H1 (cell line): ENCODE results near the gene AMHR2. TPM values are rescaled to one million over a fixed set of nuclear protein-coding genes. Genes with fewer than 3 reads are reported as not detected.

Experiments used
- CTCF ChIA-PET: fragments of 300-600 bp; sonication (Branson Sonifier 250); formaldehyde crosslinking; loops from one replicate; lab custom pipeline; 2021; ENCODE audit not compliant: partially characterized antibody; lab: Charles Lee
- POLR2A ChIA-PET: fragments of 300-600 bp; sonication (Branson Sonifier 250); formaldehyde crosslinking; loops from one replicate; lab custom pipeline; 2021; ENCODE audit warnings: inconsistent platforms; ENCODE audit not compliant: partially characterized antibody; lab: Charles Lee
- DNase-seq, 2 experiments: peaks; one replicate each; pipeline versions ENCODE4 v3.0.0 to v3.0.0-alpha.2; 2010 to 2022; ENCODE audit warnings: low spot score in 2 of 2, low read depth in 1 of 2, mixed read lengths in 1 of 2
- FAIRE-seq: peaks from 2 replicates; lab custom pipeline; 2011; peaks lifted over from hg19 to GRCh38; lab: Jason Lieb, UNC
- H2AFZ ChIP-seq: 2 replicates; pipeline ENCODE4 v1.8.1; 2012; ENCODE audit warnings: low read length, inconsistent platforms
- H2AK5ac ChIP-seq: 2 replicates; pipeline ENCODE4 v1.6.1; 2013; ENCODE audit warnings: low read depth, low read length
- H2BK120ac ChIP-seq: replicated peaks from 2 replicates; pipeline ENCODE3; 2013; ENCODE audit warnings: low read depth, low read length, inconsistent platforms
- H2BK12ac ChIP-seq: 2 replicates; pipeline ENCODE4 v1.6.1; 2013; ENCODE audit warnings: low read depth, low read length
- H2BK15ac ChIP-seq: 2 replicates; pipeline ENCODE4 v1.6.1; 2013; ENCODE audit warnings: low read length
- H2BK20ac ChIP-seq: 2 replicates; pipeline ENCODE4 v1.6.1; 2013; ENCODE audit warnings: low read length
- H2BK5ac ChIP-seq: 2 replicates; pipeline ENCODE4 v1.6.1; 2013; ENCODE audit warnings: low read depth, low read length
- H3K14ac ChIP-seq: 2 replicates; pipeline ENCODE4 v1.6.1; 2013; ENCODE audit warnings: inconsistent platforms; ENCODE audit not compliant: insufficient read length
- H3K18ac ChIP-seq: 2 replicates; pipeline ENCODE4 v1.6.1; 2013; ENCODE audit warnings: low read length; ENCODE audit errors: extremely low read depth
- H3K23ac ChIP-seq: 2 replicates; pipeline ENCODE4 v1.6.1; 2013; ENCODE audit warnings: inconsistent platforms; ENCODE audit not compliant: insufficient read length
- H3K23me2 ChIP-seq: 2 replicates; pipeline ENCODE4 v1.6.1; 2013; ENCODE audit warnings: low read depth, low read length
- H3K27ac ChIP-seq: 2 replicates; pipeline ENCODE4 v1.6.1; 2011; ENCODE audit warnings: low read depth, low read length, inconsistent platforms
- H3K27me3 ChIP-seq, 4 experiments: replicated peaks in 1 of 4; 1 replicate in 1 of 4; 2 replicates in 3 of 4; pipeline versions ENCODE4 v1.6.1 to v1.8.1; 2011 to 2013; ENCODE audit warnings: low read length in 3 of 4, mild to moderate bottlenecking in 3 of 4, inconsistent platforms in 2 of 4, mixed read lengths in 2 of 4, moderate library complexity in 1 of 4; ENCODE audit not compliant: control insufficient read depth in 3 of 4, insufficient read depth in 3 of 4; ENCODE audit errors: extremely low read depth in 1 of 4
- H3K36me3 ChIP-seq, 4 experiments: 2 replicates each; pipeline versions ENCODE4 v1.6.1 to v1.8.1; 2011 to 2013; ENCODE audit warnings: mild to moderate bottlenecking in 4 of 4, low read length in 3 of 4, moderate library complexity in 2 of 4, control low read depth in 1 of 4, inconsistent platforms in 1 of 4; ENCODE audit not compliant: insufficient read depth in 4 of 4, control insufficient read depth in 2 of 4
- H3K4ac ChIP-seq: replicated peaks from 2 replicates; pipeline ENCODE3; 2013; ENCODE audit warnings: low read length, low read depth, mixed read lengths, inconsistent platforms; ENCODE audit not compliant: insufficient read length
- H3K4me1 ChIP-seq, 4 experiments: replicated peaks in 1 of 4; 1 replicate in 1 of 4; 2 replicates in 3 of 4; pipeline versions ENCODE4 v1.6.1 to v1.8.1; 2011 to 2013; ENCODE audit warnings: low read length in 3 of 4, inconsistent platforms in 2 of 4, mixed read lengths in 1 of 4; ENCODE audit not compliant: insufficient read depth in 4 of 4, control insufficient read depth in 3 of 4
- H3K4me2 ChIP-seq, 2 experiments: 2 replicates each; pipeline versions ENCODE4 v1.6.1 to v1.8.1; 2011 to 2013; ENCODE audit warnings: low read depth in 2 of 2, low read length in 2 of 2, control low read depth in 1 of 2, inconsistent platforms in 1 of 2, mild to moderate bottlenecking in 1 of 2; ENCODE audit not compliant: insufficient read depth in 1 of 2
- H3K4me3 ChIP-seq, 4 experiments: fragments of 200-600, 300-600 bp in 1 of 4; sonication (generic), shearing (Covaris generic), sonication (Bioruptor Twin) in 1 of 4; 2 replicates each; pipeline versions ENCODE4 v1.5.1 to v1.8.1; 2011 to 2016; ENCODE audit warnings: low read length in 4 of 4, low read depth in 3 of 4, control low read depth in 2 of 4, inconsistent platforms in 2 of 4, mild to moderate bottlenecking in 2 of 4, mixed read lengths in 1 of 4, moderate library complexity in 1 of 4; ENCODE audit not compliant: insufficient read depth in 2 of 4; ENCODE audit errors: extremely low read depth in 1 of 4
- H3K56ac ChIP-seq: replicated peaks from 2 replicates; pipeline ENCODE3; 2013; ENCODE audit warnings: low read depth, mild to moderate bottlenecking, mixed read lengths, low read length, inconsistent platforms; ENCODE audit not compliant: insufficient read length
- H3K79me1 ChIP-seq: 2 replicates; pipeline ENCODE4 v1.6.1; 2013; ENCODE audit warnings: low read depth, low read length, control low read depth
- H3K79me2 ChIP-seq, 2 experiments: 2 replicates each; pipeline versions ENCODE4 v1.6.1 to v1.8.1; 2012 to 2013; ENCODE audit warnings: low read length in 2 of 2, mild to moderate bottlenecking in 2 of 2, inconsistent platforms in 1 of 2; ENCODE audit not compliant: insufficient read depth in 2 of 2, control insufficient read depth in 1 of 2
- H3K9ac ChIP-seq, 4 experiments: replicated peaks in 1 of 4; 1 replicate in 1 of 4; 2 replicates in 3 of 4; pipeline versions ENCODE4 v1.6.1 to v1.8.1; 2011 to 2013; ENCODE audit warnings: low read depth in 3 of 4, low read length in 3 of 4, control low read depth in 2 of 4, mild to moderate bottlenecking in 2 of 4, moderate library complexity in 2 of 4, inconsistent platforms in 1 of 4; ENCODE audit errors: extremely low read depth in 1 of 4
- H3K9me3 ChIP-seq, 2 experiments: 2 replicates each; pipeline versions ENCODE4 v1.6.1 to v1.8.1; 2012 to 2013; ENCODE audit warnings: mild to moderate bottlenecking in 2 of 2, moderate library complexity in 2 of 2, control low read depth in 1 of 2, inconsistent platforms in 1 of 2, low read depth in 1 of 2, low read length in 1 of 2, mixed read lengths in 1 of 2; ENCODE audit not compliant: insufficient read depth in 2 of 2
- H4K20me1 ChIP-seq, 2 experiments: replicated peaks in 1 of 2; 2 replicates each; pipeline versions ENCODE3 to v1.8.1; 2011 to 2013; ENCODE audit warnings: inconsistent platforms in 2 of 2, low read length in 2 of 2, mild to moderate bottlenecking in 1 of 2; ENCODE audit not compliant: insufficient read depth in 2 of 2, control insufficient read depth in 1 of 2
- H4K5ac ChIP-seq: 2 replicates; pipeline ENCODE4 v1.6.1; 2013; ENCODE audit warnings: low read length, low read depth, mixed read lengths, inconsistent platforms; ENCODE audit not compliant: insufficient read length
- H4K8ac ChIP-seq: 2 replicates; pipeline ENCODE4 v1.8.0; 2013; ENCODE audit warnings: mild to moderate bottlenecking, moderate library complexity, low read length, inconsistent platforms; ENCODE audit not compliant: insufficient read depth; ENCODE audit errors: extremely low read depth
- H4K91ac ChIP-seq: replicated peaks from 2 replicates; pipeline ENCODE3; 2013; ENCODE audit warnings: low read length, mixed read lengths, inconsistent platforms; ENCODE audit not compliant: insufficient read length
- CREB1 ChIP-seq: IDR thresholded peaks from 2 replicates; pipeline ENCODE4 v1.6.1; 2012; ENCODE audit warnings: inconsistent platforms
- FOSL1 ChIP-seq: IDR thresholded peaks from 2 replicates; pipeline ENCODE4 v1.6.1; 2011; ENCODE audit warnings: mild to moderate bottlenecking, low read depth, low read length, moderate library complexity; ENCODE audit not compliant: insufficient read depth
- HDAC2 ChIP-seq, 2 experiments: fragments of 300-600 bp in 1 of 2; sonication (generic) in 1 of 2; IDR thresholded peaks; 2 replicates each; pipeline ENCODE4 v1.6.1; 2011 to 2012; ENCODE audit warnings: low read depth in 2 of 2, low read length in 2 of 2, mild to moderate bottlenecking in 2 of 2, moderate library complexity in 2 of 2, borderline replicate concordance in 1 of 2, inconsistent platforms in 1 of 2
- SAP30 ChIP-seq: fragments of 300-600 bp; sonication (generic); IDR thresholded peaks from 2 replicates; pipeline ENCODE4 v1.7.1; 2012; ENCODE audit warnings: low read length, moderate library complexity, mild to moderate bottlenecking, inconsistent platforms; ENCODE audit not compliant: insufficient read depth, insufficient replicate concordance
- SP1 ChIP-seq: IDR thresholded peaks from 2 replicates; pipeline ENCODE4 v1.6.1; 2011; ENCODE audit warnings: low read depth, low read length
- TBP ChIP-seq: IDR thresholded peaks from 2 replicates; pipeline ENCODE4 v1.6.1; 2011; ENCODE audit warnings: low read depth, low read length, improper control_type of control experiment
- TCF12 ChIP-seq: IDR thresholded peaks from 2 replicates; pipeline ENCODE4 v1.6.1; 2011; ENCODE audit warnings: low read depth, mild to moderate bottlenecking, low read length
- USF2 ChIP-seq: IDR thresholded peaks from 2 replicates; pipeline ENCODE4 v1.6.1; 2011; ENCODE audit warnings: low read length, improper control_type of control experiment
- YY1 ChIP-seq: IDR thresholded peaks from 2 replicates; pipeline ENCODE4 v1.6.1; 2011; ENCODE audit warnings: low read depth, mild to moderate bottlenecking, low read length
- WGBS, 2 experiments: shearing (Covaris generic) in 1 of 2; methylation state at CpG; one replicate each; pipeline versions ENCODE4 v1.1.6 to v1.1.7; 2013 to 2015; ENCODE audit warnings: low lambda C conversion rate in 2 of 2, mixed read lengths in 2 of 2, inconsistent platforms in 1 of 2, low coverage in 1 of 2, missing lambda C conversion rate in 1 of 2; ENCODE audit not compliant: insufficient replicate concordance in 2 of 2, insufficient coverage in 1 of 2, insufficient read length in 1 of 2; ENCODE audit errors: extremely low coverage in 1 of 2, missing lambda C conversion rate in 1 of 2; 5-methylcytosine and 5-hydroxymethylcytosine counted together
- polyA plus RNA-seq, 7 experiments: library from polyadenylated mRNA; depleted of rRNA in 3 of 7; stranded (reverse) in 5 of 7; unstranded in 2 of 7; fragments of >200 nt in 5 of 7; fragments of 200-250 nt in 2 of 7; gene quantifications; 1 replicate in 5 of 7; 2 replicates in 1 of 7; 4 replicates in 1 of 7; pipeline versions ENCODE4 v1.2.1 to v1.2.3, GENCODE V29; 2011 to 2013; ENCODE audit warnings: missing spikeins in 2 of 7, mixed read lengths in 2 of 7
- total RNA-seq: library from RNA; stranded (reverse); fragmentation: NEBNext Ultra II Directional; extraction: Animal tissue kit (Norgen Biotek cat#: 25700); gene quantifications from 2 replicates; pipeline ENCODE4 v1.2.1, GENCODE V29; 2021

Gene AMHR2
- total and polyA plus RNA-seq, 2 of the 8 experiments (the other 6 are each of a cell fraction or from before 2014, with no cell fraction given), result 0.29 to 0.35 TPM

GRCh38 chr12:53443955-53444354 lies 20.3 kb downstream of the AMHR2 start:
- Histone ChIP-seq H2BK5ac (no peak overlapping the region), H3K9me3 (no peaks in the 10 kb centered on the region), H3K27ac (no peak overlapping the region), H2BK15ac (no peak overlapping the region), H3K56ac (no peak overlapping the region), H3K9ac (no peak overlapping the region), H3K4me2 (peak overlapping the region; percentile 4 to 90; a peak in 1 of 4 replicates), H4K8ac (no peak overlapping the region), H2AFZ (no peak overlapping the region), H2BK20ac (no peak overlapping the region), H4K20me1 (no peaks in the 10 kb centered on the region), H3K27me3 (no peaks in the 10 kb centered on the region), H3K18ac (no peak overlapping the region), H3K4me3 (0 out of 8 replicates have a peak overlapping the region, but pooled peaks of 1 of the 4 experiments have one; percentile 15), H4K5ac (no peak overlapping the region), H3K79me1 (no peaks in the 10 kb centered on the region; the same call in 1 of the 2 replicates), H3K23me2 (peaks cover 6% of the 10 kb centered on the region; the same call in 1 of the 2 replicates), H3K79me2 (peaks cover 0 to 6% of the 10 kb centered on the region in 2 experiments; a peak in 2 of 4 replicates), H2BK120ac (no peak overlapping the region), H3K4ac (no peak overlapping the region), H2BK12ac (no peak overlapping the region), H4K91ac (no peak overlapping the region), H3K4me1 (peaks cover 0 to 8% (median 3%) of the 10 kb centered on the region in 4 experiments; a peak in 4 of 7 replicates), H3K36me3 (peaks cover 0 to 20% (median 12%) of the 10 kb centered on the region in 4 experiments; a peak in 4 of 8 replicates), H3K14ac (no peak overlapping the region), H2AK5ac (no peak overlapping the region), H3K23ac (no peak overlapping the region)
- POLR2A ChIA-PET, result interaction anchor here (1.8 to 57.6 kb wide), 2 partner anchors 10 to 50 kb away, joined by 15 to 3397 read pairs; partner anchors contain the start of genes MAP3K12, NPFF and TARBP2
- FAIRE-seq (no peak), DNase-seq (no peak)
- CTCF ChIA-PET, result interaction anchor here (1.2 kb wide), 1 partner anchor 91 kb away, joined by 6 read pairs; no protein-coding TSS in a partner anchor
- WGBS, 2 experiments, result 84% methylated on average over 3 of the region's 4 CpGs; no CpG with 5 or more reads in 1 of the 2 experiments
- TF ChIP-seq HDAC2 (IDR thresholded peaks at IDR 0.05; ENCODE audit: borderline replicate concordance in 1 of 2, low read depth in 2 of 2, low read length in 2 of 2), result no peak
- TF ChIP-seq CREB1, result no peak
- TF ChIP-seq YY1, result no peak
- no peak for TF ChIP-seq SAP30
- TF ChIP-seq FOSL1, result no peak
- TF ChIP-seq TCF12, result no peak
- TF ChIP-seq TBP, result no peak
- no peak for TF ChIP-seq USF2
- TF ChIP-seq SP1, result no peak
